Memory B cell (primary cell): Measurements from ENCODE around the gene MYCBP2.
"Not testable (repeated sequence)": the region's sequence is repeated elsewhere in the genome, so short reads cannot be mapped to it uniquely, and the experiment has no call there.

ENCODE experiments used
- ATAC-seq: fragments of 150-1000 bp; cut with Tn5 transposase; 2 replicates; pipeline ENCODE4 v1.10.0; 2021; ENCODE audit warnings: low read depth, mild to moderate bottlenecking, moderate library complexity
- DNase-seq, 2 donors: peaks; one replicate each; pipeline ENCODE4 v3.0.0; 2022; ENCODE audit warnings: low spot score in 2 of 2
- H3K27ac Mint-ChIP-seq: one replicate; pipeline ENCODE4 v1.8.0; 2022; ENCODE audit warnings: mild to moderate bottlenecking, moderate library complexity, mixed read lengths
- H3K27me3 Mint-ChIP-seq: one replicate; pipeline ENCODE4 v1.8.0; 2022; ENCODE audit warnings: mixed read lengths
- H3K36me3 Mint-ChIP-seq: one replicate; pipeline ENCODE4 v1.8.0; 2022; ENCODE audit warnings: mild to moderate bottlenecking, mixed read lengths
- H3K4me1 Mint-ChIP-seq: one replicate; pipeline ENCODE4 v1.8.0; 2022; ENCODE audit warnings: mixed read lengths
- H3K4me3 Mint-ChIP-seq: one replicate; pipeline ENCODE4 v1.8.0; 2022; ENCODE audit warnings: mild to moderate bottlenecking, moderate library complexity, mixed read lengths
- H3K9me3 Mint-ChIP-seq: one replicate; pipeline ENCODE4 v1.8.0; 2022; ENCODE audit warnings: mixed read lengths

MYCBP2 gene

DNA sequence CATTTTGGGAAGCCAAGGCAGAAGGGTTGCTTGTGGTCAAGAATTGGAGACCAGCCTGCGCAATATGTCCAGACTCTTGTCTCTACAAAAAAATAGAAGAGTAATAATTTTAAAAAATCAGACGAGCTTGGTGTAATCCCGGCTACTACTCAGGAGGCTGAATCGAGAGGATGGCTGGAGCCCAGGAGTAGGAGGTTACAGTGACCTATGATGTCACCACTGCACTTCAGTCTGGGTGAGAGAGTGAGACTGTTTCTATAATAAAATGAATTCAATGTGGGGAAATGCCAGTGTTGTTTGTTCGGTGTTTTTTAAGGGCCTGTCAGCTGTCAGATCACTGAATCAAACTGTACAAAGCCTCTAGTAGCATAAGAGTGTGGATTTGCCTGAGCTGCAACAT, 298.7 kb downstream of the MYCBP2 start:
- Mint-ChIP-seq H3K36me3 (peaks cover 2% of the 10 kb centered on the region), H3K27ac (no peak overlapping the region), H3K4me3 (peak overlapping the region; percentile 96), H3K27me3 (no peaks in the 10 kb centered on the region), H3K4me1 (peaks cover 24% of the 10 kb centered on the region), H3K9me3 (no peaks in the 10 kb centered on the region)
- ATAC-seq (no peak), DNase-seq (no peak)

DNA sequence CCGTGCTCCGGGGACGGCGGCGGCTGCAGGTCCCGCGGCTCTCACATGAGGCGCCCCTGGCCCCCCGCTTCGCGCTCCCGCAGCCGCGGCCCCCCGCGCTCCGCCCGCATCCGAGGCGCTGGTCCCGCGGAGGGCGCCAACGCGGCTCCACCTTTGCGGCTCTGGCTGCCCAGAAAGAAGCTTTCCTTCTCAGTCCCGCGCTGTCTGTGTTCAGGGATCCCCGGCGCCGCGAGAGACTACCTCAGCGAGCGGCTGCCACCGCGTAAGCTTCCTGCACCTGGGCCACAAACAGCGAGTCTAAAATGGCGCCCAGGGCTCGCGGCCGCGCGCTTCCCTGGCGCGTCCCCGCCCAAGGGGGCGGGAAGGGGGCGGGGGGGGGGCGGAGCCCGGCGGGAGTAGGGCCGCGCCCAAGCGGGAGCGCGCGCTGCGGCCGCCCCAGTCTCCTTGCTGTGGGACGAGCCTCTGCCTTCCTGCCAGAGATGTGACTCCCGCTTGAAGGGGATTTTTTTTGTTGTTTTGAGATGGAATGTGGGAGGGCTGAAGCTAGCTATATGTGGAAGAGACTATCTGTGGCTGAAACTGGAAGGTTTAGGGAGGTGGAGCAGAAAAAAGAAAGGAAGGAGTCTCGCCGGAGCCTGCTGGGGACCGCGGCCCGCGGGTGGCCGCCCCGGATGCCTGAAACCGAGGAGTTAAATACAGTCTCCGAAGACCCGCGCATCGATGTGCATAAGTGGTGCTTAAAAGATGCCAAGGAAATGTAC, 299.9 kb downstream of the MYCBP2 start, which contains the start of gene FBXL3:
TSS of gene FBXL3 (minus strand) at position 299 of the 761 bp plus-strand sequence. CDS start 5,299 bp downstream, outside the sequence.
- peak within 1 kb of the TSS; percentile 92 for H3K27ac Mint-ChIP-seq
- H3K4me1 Mint-ChIP-seq = peaks cover 35% of the 10 kb centered on the region
- peaks cover 7% of the 10 kb centered on the region for H3K36me3 Mint-ChIP-seq
- H3K4me3 Mint-ChIP-seq = peak within 1 kb of the TSS; percentile 97
- DNase-seq (peak; percentile 75 to 82), ATAC-seq (peak; percentile 70)
- no peaks in the 10 kb centered on the region for H3K27me3 Mint-ChIP-seq
- no peaks in the 10 kb centered on the region for H3K9me3 Mint-ChIP-seq

DNA sequence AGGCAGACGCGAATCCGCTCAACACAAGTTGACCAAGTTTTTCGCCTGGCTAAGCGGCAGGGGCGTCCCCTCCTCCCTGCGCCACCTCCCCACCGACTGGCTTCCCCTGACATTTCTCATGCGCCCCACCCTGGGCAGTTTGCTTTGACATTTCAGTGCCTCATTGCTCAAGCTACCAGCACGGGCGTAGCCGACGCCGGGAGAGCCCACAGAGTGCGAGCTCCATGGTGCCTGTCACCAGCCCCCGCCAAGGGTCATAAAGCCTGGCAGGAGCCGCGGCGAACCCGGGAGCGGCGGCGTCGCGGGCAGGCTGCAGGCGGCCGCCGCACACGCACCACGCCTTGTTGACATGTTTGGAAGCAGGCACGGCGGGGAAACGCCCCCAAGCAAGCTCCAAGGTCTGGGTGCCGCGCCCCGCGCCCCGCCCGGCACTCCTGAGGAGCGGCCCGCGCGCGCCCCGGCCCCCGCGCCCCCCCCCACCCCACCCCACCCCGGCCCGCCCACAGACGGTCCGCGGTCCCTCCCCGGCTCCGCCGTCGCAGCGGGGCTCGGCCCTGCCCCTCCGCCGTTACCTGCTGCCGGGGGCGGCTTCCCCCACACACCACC, 300.5 kb downstream of the MYCBP2 start:
- H3K27me3 Mint-ChIP-seq = no peaks in the 10 kb centered on the region
- peak overlapping the region; percentile 92 for H3K27ac Mint-ChIP-seq
- DNase-seq (peak; percentile 65 to 68), ATAC-seq (peak; percentile 62)
- peak overlapping the region; percentile 97 for H3K4me3 Mint-ChIP-seq
- H3K36me3 Mint-ChIP-seq = peaks cover 7% of the 10 kb centered on the region
- peaks cover 35% of the 10 kb centered on the region for H3K4me1 Mint-ChIP-seq
- H3K9me3 Mint-ChIP-seq = no peaks in the 10 kb centered on the region

DNA sequence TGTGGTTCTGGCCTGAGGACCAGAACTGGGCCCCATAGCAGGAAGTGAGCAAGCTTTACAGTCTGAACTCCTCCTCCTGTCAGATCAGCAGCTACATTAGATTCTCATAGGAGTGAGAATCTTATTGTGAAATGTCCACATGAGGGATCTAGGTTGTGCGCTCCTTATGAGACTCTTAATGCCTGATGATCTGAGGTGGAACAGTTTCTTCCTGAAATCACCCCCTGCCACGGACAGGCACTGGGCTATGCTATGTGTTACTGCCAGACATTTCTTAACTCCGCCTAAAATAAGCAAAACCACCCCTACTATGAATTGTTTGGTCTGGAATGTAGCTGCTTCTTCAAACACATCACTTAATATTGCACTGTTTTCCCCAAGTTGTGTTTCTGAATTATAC, 304.6 kb downstream of the MYCBP2 start:
- no peaks in the 10 kb centered on the region for H3K27me3 Mint-ChIP-seq
- DNase-seq (no peak), ATAC-seq (no peak)
- H3K36me3 Mint-ChIP-seq = peaks cover 13% of the 10 kb centered on the region
- H3K4me1 Mint-ChIP-seq = peaks cover 32% of the 10 kb centered on the region
- no peak overlapping the region for H3K4me3 Mint-ChIP-seq
- no peaks in the 10 kb centered on the region for H3K9me3 Mint-ChIP-seq
- peak overlapping the region; percentile 21 for H3K27ac Mint-ChIP-seq

DNA sequence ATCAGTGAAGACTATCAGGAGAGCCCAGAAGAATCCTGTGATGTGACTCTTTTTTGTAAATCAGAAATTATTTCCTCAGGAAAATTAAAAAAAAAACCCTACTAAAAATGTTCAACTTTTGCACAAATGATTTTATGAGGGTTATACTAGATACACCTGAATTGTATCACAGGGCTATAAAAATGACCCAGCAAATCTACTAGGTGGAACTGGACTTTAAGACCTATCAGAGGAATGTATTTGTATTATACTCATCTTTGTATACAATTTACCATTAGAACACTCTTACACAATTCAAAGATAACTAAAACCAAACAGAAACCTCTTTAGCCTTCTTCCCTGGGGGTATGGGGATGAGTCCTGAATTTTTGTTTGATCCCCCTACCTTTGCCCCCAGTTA, 307.1 kb downstream of the MYCBP2 start:
- no peaks in the 10 kb centered on the region for H3K9me3 Mint-ChIP-seq
- H3K4me3 Mint-ChIP-seq = no peak overlapping the region
- no peak overlapping the region for H3K27ac Mint-ChIP-seq
- no peak for DNase-seq
- no peaks in the 10 kb centered on the region for H3K27me3 Mint-ChIP-seq
- no peak for ATAC-seq
- H3K4me1 Mint-ChIP-seq = peaks cover 25% of the 10 kb centered on the region
- peaks cover 22% of the 10 kb centered on the region for H3K36me3 Mint-ChIP-seq

DNA sequence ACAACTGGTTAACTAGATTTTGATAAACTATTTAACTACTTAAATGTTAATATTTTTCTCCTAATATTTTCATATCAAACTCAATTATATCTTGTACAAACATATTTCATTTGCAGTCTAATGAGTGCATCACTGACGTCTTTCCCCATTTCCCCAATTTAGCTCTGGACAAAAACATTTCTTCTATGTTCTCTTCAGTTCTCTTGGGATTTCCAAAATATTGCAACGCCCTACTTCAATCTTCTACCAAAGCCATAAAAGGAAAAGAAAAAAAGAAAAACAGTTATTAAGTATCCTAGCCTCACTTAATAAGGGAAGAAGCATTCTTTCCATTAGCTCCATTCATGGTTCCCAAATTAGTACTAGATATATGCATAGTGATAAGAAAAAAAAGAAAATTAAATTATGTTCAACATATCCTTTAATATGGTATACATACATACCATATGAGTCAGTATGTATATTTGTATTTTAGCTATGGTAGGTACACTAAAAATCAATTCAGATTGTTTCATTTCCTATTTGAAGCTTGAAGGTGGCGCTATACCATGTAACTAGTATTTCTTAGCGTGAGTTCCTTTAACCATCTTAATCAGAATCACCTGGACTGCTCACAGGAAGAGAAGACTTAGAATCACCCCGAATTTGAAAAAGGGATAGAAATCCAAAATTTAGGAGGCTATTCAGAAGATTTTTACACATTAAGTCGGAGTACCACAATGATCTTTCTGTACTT, 309.8 kb downstream of the MYCBP2 start:
- H3K4me1 Mint-ChIP-seq = peaks cover 13% of the 10 kb centered on the region
- peaks cover 30% of the 10 kb centered on the region for H3K36me3 Mint-ChIP-seq
- H3K27ac Mint-ChIP-seq = peak overlapping the region; percentile 76

DNA sequence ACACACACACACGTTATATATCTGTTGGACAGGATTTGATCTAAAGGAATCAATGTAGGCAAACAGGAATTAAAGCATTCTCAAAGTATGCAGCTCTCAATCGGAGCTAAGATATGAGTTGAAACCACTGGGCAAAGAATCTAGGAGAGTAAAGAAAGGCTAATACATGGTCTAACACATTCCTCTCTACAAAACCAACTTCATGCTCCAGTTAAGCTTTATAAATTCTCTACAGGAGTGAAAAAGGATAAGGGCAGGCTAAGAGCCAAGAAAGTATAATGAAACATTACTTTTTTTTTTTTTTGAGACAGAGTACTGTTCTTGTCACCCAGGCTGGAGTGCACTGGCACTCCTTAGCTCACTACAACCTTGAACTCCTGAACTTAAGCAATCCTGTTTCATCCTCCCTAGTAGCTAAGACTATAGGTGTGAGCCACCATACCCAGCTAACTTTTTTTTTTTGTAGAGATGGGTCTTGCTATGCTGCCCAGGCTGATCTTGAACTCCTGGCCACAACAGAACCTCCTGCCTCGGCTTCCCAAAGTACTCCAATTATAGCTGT, 310.6 kb downstream of the MYCBP2 start:
- H3K4me3 Mint-ChIP-seq = no peak overlapping the region
- no peaks in the 10 kb centered on the region for H3K9me3 Mint-ChIP-seq
- peaks cover 34% of the 10 kb centered on the region for H3K36me3 Mint-ChIP-seq
- no peaks in the 10 kb centered on the region for H3K27me3 Mint-ChIP-seq
- peak overlapping the region; percentile 76 for H3K27ac Mint-ChIP-seq
- no peak for ATAC-seq
- DNase-seq = no peak
- H3K4me1 Mint-ChIP-seq = peaks cover 13% of the 10 kb centered on the region

More for the DNA sequence above, 309.8 kb downstream of the MYCBP2 start:
- Mint-ChIP-seq H3K27me3 (no peaks in the 10 kb centered on the region), H3K4me3 (no peak overlapping the region), H3K9me3 (no peaks in the 10 kb centered on the region)
- ATAC-seq (no peak), DNase-seq (no peak)

DNA sequence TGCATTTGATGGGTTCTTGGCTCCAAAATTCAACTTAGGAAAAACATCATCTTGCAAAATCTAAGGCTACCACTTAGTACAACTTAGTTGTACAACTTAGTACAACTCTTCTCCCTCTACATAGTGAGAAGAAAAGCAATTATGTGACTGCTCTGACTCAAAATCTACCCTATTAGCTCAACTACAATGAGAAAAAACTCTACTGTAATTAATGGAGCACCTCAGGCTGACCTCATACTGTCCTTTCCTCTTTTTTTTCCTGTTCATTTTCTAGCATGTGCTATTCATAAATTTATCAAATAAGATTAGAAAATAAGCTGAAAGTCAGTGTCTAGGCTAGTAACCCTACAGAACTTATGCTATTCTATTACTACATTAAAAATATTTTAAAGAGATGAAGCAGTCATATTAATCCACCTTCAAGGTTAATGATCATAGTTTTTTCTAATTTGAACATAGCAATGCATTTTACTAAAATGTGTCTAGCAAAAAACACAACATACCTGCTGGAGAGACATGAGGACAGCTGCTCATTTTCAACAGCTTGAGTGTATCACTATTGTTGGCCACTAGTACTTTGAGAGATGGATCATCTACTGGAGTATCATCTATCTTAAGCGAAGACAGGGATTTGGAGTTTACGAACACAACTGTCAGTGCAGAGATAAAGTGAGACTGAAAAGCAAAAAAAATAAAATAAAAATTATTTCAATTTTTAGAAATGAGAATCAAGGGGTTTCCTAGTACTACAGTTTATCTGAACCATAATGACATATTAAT, 311.8 kb downstream of the MYCBP2 start:
- H3K36me3 Mint-ChIP-seq = peaks cover 38% of the 10 kb centered on the region
- H3K27ac Mint-ChIP-seq = peak overlapping the region; percentile 81
- no peaks in the 10 kb centered on the region for H3K9me3 Mint-ChIP-seq
- H3K4me1 Mint-ChIP-seq = peaks cover 13% of the 10 kb centered on the region
- no peak for DNase-seq
- H3K27me3 Mint-ChIP-seq = no peaks in the 10 kb centered on the region
- ATAC-seq = no peak
- H3K4me3 Mint-ChIP-seq = no peak overlapping the region

DNA sequence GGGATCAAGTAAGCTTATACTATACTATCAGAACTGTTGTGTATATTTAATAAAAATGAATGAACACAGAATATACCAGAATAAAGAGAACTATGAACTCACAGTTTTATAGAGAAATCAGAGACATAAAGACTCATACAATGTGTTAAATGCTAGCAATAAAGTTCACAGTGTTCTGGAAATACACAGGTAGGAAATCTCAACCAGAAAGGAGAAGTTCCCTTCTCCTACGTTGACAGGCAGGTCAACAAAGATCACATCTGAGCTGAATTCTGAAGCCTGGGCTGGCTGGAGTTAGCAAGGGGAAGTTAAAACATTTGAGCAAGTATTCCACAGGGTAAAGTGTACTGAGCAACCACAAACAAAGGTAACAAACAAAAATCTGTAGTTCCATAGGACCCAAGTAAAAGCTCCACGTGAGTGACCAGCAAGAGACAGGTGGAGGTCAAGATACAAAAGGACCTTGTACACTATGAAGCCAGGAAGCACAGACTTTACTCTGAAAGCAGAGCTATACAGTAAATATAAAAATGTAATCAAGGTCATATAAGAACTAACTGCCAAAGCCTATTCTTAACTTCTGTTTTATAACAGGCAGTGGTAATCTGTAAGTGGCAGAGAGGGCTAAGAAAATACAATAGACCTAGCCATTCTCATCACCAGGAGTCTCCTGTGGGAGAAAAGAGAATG, 312.9 kb downstream of the MYCBP2 start:
- Mint-ChIP-seq H3K36me3 (peaks cover 44% of the 10 kb centered on the region), H3K27me3 (no peaks in the 10 kb centered on the region), H3K9me3 (no peaks in the 10 kb centered on the region), H3K27ac (peak overlapping the region; percentile 81), H3K4me1 (peaks cover 9% of the 10 kb centered on the region), H3K4me3 (no peak overlapping the region)
- ATAC-seq (no peak), DNase-seq (no peak)

DNA sequence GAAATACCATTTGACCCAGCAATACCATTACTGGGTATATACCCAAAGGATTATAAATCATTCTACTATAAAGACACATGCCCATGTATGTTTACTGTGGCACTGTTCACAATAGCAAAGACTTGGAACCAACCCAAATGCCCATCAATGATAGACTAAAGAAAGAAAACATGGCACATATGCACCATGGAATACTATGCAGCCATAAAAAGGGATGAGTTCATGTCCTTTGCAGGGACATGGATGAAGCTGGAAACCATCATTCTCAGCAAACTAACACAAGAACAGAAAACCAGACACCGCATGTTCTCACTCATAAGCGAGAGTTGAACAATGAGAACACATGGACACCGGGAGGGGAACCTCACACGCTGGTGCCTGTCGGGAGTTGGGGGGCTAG, 317.2 kb downstream of the MYCBP2 start:
- H3K27me3 Mint-ChIP-seq, H3K4me1 Mint-ChIP-seq, H3K9me3 Mint-ChIP-seq, ATAC-seq, H3K27ac Mint-ChIP-seq, H3K4me3 Mint-ChIP-seq, DNase-seq: not testable (repeated sequence)
- peaks cover 39% of the 10 kb centered on the region for H3K36me3 Mint-ChIP-seq

DNA sequence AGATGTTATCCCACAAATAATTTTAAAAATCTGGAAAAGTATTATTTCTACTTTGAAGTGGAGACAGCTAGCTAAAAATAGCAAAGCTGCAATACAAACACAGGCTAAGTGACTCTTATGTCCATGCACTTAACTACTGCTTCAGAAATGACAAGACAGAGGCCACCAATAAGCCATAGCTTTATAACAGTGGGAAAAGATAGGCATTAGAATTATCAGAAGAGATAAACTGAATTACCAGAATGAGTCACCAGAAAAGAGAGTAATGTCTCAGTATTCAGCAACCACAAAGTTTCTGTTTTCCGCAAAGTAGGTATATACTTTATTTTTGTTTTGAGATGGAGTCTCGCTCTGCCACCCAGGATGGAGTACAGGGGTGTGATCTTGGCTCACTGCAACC, 317.9 kb downstream of the MYCBP2 start:
- H3K4me1 Mint-ChIP-seq = peaks cover 5% of the 10 kb centered on the region
- no peak overlapping the region for H3K4me3 Mint-ChIP-seq
- H3K27me3 Mint-ChIP-seq = no peaks in the 10 kb centered on the region
- DNase-seq (no peak), ATAC-seq (no peak)
- peak overlapping the region; percentile 8 for H3K27ac Mint-ChIP-seq
- no peaks in the 10 kb centered on the region for H3K9me3 Mint-ChIP-seq
- peaks cover 33% of the 10 kb centered on the region for H3K36me3 Mint-ChIP-seq

DNA sequence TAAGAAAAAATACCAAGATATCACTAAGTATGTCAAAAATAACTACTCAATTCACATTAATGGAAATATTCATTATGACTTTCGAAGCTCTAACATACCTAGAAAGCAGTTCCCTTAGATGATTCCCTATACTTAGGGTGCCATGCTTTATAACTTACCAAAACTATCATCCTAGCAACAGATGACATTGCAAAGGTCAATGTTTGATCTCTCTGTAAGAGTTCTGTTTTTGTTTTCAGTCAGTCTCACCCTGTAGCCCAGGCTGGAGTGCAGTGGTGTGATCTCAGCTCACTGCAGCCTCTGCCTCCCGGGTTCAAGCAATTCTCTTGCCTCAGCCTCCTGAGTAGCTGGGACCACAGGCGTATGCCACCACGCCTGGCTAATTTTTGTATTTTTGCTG, 318.6 kb downstream of the MYCBP2 start:
- not testable (repeated sequence) for H3K4me1 Mint-ChIP-seq, H3K4me3 Mint-ChIP-seq, H3K27me3 Mint-ChIP-seq, ATAC-seq, H3K9me3 Mint-ChIP-seq, DNase-seq
- H3K36me3 Mint-ChIP-seq = peaks cover 28% of the 10 kb centered on the region
- peak overlapping the region; percentile 8 for H3K27ac Mint-ChIP-seq

DNA sequence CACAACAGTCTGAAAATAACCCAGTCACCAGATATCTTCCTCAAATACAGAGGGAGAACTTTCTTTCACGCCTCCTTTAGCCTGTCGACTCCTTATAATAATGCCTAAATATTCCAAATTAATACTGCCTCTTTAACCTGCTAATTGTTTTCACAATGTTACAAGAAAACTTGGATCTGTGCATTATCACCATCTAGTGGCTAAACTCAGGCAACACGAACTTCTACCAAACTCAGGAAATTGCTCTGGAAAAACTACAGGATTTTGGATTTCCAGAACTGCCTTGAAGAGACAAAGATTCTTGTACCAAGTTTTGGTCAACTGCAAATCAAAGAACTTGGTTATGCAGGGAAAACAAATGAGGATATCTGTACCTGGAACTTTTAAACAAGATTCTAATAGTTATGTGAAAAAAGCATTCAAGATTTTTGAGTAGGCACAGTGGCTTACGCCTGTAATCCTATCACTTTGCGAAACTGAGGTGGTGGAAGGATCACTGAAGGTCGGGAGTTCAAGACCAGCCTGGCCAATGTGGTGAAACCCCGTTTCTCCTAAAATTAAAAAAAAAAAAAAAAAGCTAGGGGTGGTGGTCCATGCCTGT, 324.2 kb downstream of the MYCBP2 start:
- no peak overlapping the region for H3K4me3 Mint-ChIP-seq
- no peaks in the 10 kb centered on the region for H3K9me3 Mint-ChIP-seq
- peak overlapping the region; percentile 67 for H3K27ac Mint-ChIP-seq
- H3K36me3 Mint-ChIP-seq = peaks cover 19% of the 10 kb centered on the region
- ATAC-seq (no peak), DNase-seq (no peak)
- no peaks in the 10 kb centered on the region for H3K27me3 Mint-ChIP-seq
- peaks cover 26% of the 10 kb centered on the region for H3K4me1 Mint-ChIP-seq
